Smooth muscle cell of the brain vasculature (primary cell): Measurements from ENCODE around the gene PVRIG.
"Not testable (repeated sequence)": the region's sequence is repeated elsewhere in the genome, so short reads cannot be mapped to it uniquely, and the experiment has no call there.

ENCODE experiments used
- DNase-seq: peaks from one replicate; pipeline ENCODE4 v3.0.0-alpha.2; 2012; ENCODE audit warnings: low read depth, low spot score

The PVRIG gene

GRCh38 chr7:100219801-100220585, at the start of gene PVRIG:
PVRIG (plus strand) TSS chr7:100219949; CDS start chr7:100219971, 22 bp downstream.
- not testable (repeated sequence) for DNase-seq

- DNase-seq: no peak
Observed at GRCh38 chr7:100170101-100170897, 49.5 kb upstream of the PVRIG start.

DNA sequence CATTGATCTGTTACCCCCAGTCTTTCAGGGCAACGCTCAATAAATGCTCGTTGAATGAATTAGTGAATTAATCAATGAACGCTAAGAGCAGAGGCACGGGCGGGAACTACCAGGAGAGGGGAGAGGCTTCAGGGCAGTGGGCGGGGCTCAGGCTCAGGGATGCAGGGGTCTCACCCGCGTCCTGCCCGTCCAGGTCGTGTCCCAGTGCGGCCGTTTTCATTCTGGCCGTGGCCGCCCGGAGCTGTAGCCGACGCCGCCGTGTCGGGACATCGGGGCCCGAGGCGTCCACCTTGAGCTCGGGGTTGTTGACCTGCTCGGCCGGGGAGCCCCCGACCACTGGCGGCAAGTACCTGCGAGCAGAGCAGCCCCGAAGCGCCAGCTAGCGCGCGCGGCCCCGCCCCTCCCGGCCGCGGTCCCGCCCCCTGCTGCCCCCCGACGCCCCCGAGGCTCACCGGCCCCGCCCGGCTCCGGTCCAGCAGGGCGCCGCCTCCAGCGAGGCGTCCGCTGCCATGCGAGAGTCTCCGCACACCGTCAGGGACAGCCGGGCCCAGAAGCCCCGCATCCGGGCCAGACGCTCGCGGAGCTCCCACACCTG, 48.6 kb upstream of the PVRIG start:
- DNase-seq: no peak

- DNase-seq: no peak
Observed at GRCh38 chr7:100171840-100172239, 47.9 kb upstream of the PVRIG start.

DNA sequence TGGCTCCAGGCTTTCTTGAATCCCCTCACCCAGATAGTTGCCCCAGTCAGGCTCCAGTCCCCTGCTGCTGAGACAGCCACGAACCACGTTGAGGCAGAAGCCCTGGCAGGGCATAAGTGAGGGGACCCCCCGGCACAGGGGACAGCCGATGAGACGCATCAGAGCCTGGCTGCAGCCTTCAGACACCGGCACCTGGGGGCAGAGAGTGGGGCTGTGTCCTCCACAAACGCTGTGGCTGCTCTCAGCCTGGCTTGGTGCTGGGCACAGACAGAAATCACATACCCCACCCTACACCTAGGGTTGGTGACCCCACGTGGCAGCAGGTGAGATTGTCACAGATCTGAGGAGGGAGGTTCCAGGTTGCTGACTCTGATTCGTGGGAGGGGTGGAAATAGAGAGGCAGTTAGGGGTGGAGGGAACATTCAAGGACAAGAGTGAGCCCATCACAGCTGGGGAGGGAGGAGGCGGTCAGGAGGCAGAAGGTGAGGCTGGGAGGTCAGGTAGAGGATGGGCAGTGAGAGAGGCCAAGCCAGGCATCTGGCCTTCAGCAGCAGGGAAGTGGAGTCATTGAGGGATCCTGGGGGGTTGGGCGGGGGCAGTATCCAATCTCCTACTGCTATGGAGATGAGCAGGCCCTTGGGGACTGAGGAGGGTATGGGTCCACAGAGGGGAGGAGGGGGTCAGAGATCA, 45.8 kb upstream of the PVRIG start:
- DNase-seq: no peak

- DNase-seq: no peak
Observed at GRCh38 chr7:100174582-100174981, 45.2 kb upstream of the PVRIG start.

- no peak for DNase-seq
Observed at GRCh38 chr7:100175296-100175935, 44.3 kb upstream of the PVRIG start.

DNA sequence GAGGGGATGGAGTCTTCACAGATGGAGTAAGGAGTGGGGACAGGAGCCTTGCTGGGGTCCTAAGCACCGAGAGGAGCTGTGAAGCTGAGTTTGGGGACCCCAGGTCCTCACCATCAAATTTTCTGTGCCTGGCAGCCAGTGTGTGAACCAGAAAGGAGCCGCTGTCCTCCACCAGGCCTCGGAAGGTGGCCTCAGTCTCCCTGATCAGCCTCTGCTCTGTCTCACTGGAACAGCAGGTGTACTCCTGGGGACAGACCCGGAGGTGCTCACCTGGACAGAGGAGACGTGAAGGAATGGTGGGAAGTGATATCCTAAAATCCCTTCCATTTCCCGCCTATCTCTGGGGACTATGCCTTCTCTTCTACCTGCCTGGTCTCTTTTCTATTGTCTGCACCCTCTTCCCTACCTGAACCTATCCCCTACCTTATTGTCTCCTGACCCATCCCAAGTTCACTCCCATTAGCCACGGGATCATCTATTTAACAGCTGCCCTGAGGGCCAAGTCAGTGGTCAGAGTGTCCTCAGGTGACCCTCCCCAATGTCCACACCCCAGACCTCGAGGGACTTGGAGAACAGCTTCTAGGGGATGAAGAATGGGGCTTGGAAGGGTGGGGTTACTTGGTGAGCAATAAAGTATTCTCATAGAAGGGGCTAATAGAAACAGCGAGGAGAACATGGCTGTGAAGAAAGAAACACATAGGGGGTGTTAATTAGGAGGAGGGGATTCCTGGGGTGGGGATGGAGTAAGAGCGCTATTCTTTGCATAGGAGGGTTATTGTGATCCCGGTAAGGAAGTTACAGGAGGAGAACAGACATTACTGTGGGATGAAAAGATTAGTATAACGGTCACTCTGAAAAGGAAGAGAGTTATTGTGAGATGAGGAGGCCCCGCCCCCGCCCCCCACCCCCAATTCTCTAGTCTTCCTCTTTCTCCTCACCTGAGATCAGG, 43.4 kb upstream of the PVRIG start:
- no peak for DNase-seq

DNA sequence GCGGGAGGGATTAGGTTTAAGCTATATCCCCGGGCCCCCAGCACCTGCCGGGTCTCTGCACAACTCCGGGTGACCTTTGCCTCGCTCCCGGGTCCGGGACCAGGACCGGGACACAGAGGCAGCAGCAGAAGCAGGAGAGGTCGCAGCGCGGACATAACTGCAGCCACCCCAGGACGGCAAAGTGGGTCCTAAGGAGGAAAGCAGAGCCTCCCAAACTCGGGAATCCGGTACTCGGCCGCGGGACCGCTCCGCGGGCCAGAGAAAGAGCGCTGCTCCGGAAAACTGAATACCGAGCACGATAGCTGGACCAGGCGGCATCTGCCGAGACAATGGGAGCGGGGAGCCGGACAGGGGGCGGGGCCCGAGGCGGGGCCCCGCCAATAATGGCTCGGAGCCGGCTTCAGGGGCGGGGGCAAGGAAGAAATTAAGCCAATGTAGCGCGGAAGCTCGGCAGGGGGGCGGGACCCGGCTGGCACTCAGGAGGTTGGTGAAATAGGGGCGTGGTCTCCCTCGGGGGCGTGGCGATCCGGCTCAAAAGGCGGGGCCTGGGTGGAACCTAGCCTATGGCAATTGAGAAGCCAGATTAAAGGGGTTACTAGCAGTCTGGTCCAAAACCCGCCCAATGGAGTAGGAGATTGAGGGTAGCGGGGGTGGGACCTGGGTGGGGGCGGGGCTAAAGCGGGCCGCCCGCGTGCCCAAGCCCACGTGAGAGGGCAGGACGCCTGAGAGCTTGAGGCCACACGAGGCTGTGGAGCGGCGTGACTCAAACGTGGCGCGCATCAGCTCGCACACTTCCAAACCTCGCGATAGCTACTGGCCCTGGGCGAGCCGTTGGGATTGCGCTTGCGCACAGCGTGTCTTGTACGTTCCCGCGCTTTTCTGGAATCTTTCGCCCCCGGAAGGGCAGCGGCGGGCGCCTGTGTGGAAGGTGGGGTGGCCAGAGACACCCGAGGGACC, 42.4 kb upstream of the PVRIG start, which contains the start of the genes GPC2 and STAG3:
GPC2 (minus strand) TSS at position 337 of the 957 bp plus-strand sequence; CDS start at position 155, 182 bp downstream.
STAG3 (plus strand) TSS at position 874 of the 957 bp plus-strand sequence. CDS start 2,639 bp downstream, outside the sequence.
- DNase-seq: peak; percentile 93

- DNase-seq: not testable (repeated sequence)
Observed at GRCh38 chr7:100180084-100180483, 39.7 kb upstream of the PVRIG start.

DNA sequence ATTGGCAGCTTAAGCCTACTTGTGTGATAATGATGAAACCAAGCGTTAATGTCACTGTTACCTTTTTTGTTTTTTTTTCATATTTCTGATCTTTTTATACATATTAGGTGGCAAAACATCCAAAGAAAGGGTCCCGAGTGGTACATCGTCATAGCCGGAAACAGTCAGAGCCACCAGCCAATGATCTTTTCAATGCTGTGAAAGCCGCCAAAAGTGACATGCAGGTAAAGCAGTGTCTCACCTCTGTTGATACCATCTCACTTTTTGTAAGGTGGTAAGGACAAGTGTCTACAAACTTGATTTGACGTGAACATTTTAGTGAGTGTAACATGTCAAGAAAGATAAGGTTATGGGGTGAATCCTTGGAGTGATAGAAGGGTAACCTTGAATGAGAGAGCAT, 37.1 kb upstream of the PVRIG start:
- DNase-seq: not testable (repeated sequence)

DNA sequence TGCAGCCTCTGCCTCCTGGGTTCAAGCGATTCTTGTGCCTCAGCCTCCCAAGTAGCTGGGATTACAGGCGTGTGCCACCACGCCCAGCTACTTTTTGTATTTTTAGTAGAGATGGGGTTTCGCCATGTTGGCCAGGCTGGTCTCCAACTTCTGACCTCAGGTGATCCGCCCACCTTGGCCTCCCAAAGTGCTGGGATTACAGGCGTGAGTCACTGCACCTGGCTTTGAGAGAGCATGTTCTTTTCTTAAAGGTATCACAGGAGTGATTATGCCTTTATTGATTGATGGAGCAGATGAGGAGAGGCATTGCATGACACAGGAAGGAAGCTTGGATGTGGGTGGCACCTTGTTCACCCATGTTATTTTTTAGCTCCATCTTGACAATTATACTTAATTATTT, 36.7 kb upstream of the PVRIG start:
- not testable (repeated sequence) for DNase-seq

GRCh38 chr7:100185726-100186125, 34.0 kb upstream of the PVRIG start:
- DNase-seq: no peak

DNA sequence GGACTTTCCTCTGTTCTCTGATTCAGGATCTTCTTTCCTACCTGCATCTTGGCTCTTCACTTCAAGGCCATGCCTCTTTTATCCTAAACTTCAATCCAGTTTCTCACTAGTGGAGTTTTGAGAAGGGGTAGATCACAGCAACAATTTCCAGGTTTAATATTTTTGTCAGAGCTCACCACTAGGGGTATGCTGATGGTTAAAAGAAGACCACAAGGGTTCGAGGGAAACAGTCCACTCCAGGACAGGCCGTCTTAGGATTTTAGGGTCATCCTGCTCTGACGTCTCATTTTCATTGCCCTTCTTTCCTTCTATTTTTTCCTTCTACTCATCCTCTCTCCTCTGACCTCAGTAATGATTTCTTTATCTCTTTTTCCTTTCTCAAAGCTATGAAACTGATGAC, 30.7 kb upstream of the PVRIG start:
- no peak for DNase-seq

- no peak for DNase-seq
Observed at GRCh38 chr7:100190048-100190711, 29.6 kb upstream of the PVRIG start.

DNA sequence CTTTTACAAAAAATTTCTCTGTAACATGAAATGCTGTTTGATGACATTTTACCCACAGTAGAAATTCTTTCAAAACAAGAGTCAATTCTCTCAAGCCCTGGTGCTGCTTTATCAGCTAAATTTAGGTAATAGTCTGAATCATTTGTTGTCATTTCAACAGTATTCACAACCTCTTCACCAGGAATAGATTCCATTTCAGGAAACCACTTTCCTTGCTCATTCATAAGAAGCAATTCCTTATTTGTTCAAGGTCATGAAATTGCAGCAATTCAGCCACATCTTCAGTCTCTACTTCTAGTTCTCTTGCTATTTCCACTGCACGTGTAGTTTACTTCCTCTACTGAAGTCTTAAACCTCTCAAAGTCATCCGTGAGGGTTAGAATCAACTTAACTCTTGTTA, 28.0 kb upstream of the PVRIG start:
- no peak for DNase-seq

GRCh38 chr7:100192281-100192862, 27.4 kb upstream of the PVRIG start:
- not testable (repeated sequence) for DNase-seq

GRCh38 chr7:100192969-100193368, 26.8 kb upstream of the PVRIG start:
- no peak for DNase-seq
